Hematopoietic multipotent progenitor cell treated with erythropoietin and hydrocortisone succinate and interleukin-3 and kit ligand, for 17 days (in vitro differentiated cells): ENCODE results near the gene CACNA1F.

Experiments used
- DNase-seq: peaks from one replicate; pipeline ENCODE4 v3.0.0-alpha.2; 2015; ENCODE audit warnings: low spot score

The CACNA1F gene

GRCh38 chrX:49198540-49199314 lies 34.4 kb downstream of the CACNA1F start:
- DNase-seq: no peak

- DNase-seq: no peak
Observed at GRCh38 chrX:49197543-49198087, 35.5 kb downstream of the CACNA1F start.

DNA sequence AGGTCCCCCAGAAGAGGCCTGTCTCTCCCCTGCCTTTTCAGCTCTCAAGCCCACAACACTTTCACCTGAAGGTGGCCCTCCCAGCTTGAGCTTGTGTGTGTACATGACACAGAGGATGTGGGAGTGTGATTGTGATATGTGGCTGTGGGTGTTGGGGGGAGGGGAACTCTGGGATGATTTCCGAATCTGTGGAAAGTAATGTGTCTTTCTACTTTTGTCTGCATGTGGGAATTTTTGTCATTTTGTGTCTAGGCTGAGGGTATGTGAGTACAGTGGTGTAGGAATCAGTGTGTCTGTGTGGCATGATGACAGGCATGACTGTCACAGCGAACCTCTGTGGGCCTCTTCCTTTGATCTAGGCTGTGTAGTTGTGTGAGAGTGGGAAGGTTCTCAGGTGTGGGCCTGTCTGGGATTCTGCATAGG lies 39.6 kb downstream of the CACNA1F start:
- DNase-seq: no peak

GRCh38 chrX:49192722-49193328 lies 40.3 kb downstream of the CACNA1F start:
- peak; percentile 24 for DNase-seq

GRCh38 chrX:49191574-49192011 lies 41.5 kb downstream of the CACNA1F start:
- DNase-seq: no peak

GRCh38 chrX:49190821-49191573 lies 42.1 kb downstream of the CACNA1F start:
- DNase-seq: peak; percentile 91

DNA sequence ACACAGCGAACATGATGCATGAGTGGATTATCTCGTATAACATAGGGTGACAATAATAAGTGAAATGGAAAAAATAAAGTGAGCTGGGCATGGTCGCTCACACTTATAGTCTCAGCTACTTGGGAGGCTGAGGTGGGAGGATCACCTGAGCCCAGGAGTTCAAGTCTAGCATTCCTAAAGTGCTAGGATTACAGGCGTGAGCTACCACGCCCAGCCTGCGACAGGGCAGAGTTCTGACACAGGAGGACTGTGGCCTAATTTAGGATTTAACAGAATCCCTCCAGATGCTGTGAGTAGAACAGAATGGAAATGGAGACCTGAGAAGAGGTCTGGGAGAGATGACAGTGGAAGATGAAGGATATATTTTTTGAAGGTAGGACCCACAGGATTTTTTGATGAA lies 43.5 kb downstream of the CACNA1F start:
- no peak for DNase-seq

GRCh38 chrX:49188468-49189076 lies 44.6 kb downstream of the CACNA1F start:
- no peak for DNase-seq

DNA sequence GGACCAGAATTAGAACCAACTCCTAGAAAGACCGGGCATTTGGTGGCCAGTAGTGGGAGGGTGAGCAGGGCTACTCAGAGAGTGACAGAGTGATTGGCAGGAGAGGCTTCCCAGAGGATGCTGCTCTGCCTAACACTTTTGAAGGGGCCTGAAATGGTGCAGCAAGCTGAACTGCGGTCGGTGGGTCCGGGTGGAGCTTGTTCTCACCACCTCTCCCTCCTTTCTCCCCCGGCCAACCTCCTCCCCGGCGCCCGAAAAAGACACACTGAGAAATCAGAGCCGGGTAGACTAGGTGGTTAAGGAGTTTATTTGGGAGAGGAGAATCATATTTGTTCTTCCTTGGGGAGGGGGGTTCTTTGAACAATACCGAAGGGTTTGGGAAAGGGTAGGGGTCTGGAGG lies 45.6 kb downstream of the CACNA1F start:
- no peak for DNase-seq

DNA sequence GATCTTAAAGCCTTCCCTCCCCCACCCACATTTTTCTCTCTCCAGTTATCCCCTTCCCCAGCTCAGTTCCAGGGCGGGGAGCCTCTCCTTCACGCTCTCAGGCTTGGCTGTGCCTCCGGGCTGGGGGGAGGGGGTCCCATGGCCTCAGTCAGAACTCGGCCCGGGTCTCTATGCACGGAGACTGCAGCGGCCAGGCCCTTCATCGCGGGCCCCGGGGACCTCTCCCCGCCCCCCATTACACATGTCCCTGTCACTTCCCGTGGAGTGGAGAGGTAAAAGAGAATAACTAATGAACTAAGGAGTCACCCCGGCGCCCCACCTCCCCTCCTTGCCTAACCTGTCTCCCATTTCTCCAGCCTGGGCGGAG lies 46.1 kb downstream of the CACNA1F start:
- no peak for DNase-seq

DNA sequence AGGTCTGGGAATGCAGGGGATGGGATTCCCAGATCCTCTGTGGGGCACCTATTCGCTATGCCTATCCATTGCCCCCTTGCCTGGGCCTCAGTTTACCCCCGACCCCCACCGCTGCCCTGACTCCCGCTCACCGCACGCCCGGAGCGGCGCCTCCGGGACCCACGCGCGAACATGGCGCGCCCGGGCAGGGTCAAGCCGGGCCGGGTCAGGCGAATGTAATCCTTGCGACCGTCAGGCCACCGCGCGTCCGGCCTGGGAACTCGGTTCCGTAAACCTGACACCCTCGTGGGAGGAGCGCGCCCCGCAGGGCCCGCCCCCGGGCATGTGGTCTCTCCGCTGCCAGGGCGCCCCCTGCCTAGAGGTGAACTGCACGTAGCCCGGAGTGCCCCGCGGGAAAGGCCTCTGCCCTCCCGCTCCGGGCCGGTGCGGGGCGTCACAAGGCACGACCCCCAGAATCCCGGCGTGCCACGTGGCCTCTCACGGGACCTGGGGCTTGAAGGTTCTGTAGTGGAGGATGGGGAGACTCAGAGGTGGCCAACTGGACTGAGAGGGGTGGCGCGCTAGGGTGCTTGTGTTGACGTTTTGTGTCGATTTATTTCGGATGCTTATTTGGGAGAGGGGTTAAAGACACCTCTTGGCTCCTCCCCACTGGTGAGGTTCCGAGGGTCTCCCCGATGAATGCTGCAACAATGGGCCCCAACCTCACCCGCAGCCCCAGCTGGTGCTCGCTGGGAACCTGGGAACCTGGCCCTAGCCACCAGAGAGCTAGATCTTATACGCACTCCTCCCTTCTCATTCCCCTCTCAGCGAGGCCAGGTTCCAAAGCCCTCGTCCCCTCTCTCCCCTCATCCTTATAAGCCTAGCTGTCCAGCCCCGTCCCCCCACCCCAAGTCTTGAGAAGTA lies 46.8 kb downstream of the CACNA1F start, which contains the start of gene PRICKLE3:
TSS of gene PRICKLE3 (minus strand) at position 249 of the 903 bp plus-strand sequence. CDS start at position 173, 76 bp downstream.
- peak; percentile 44 for DNase-seq

- peak; percentile 75 for DNase-seq
Observed at GRCh38 chrX:49184294-49185281, 48.6 kb downstream of the CACNA1F start.

GRCh38 chrX:49183701-49184281 lies 49.3 kb downstream of the CACNA1F start:
- no peak for DNase-seq

DNA sequence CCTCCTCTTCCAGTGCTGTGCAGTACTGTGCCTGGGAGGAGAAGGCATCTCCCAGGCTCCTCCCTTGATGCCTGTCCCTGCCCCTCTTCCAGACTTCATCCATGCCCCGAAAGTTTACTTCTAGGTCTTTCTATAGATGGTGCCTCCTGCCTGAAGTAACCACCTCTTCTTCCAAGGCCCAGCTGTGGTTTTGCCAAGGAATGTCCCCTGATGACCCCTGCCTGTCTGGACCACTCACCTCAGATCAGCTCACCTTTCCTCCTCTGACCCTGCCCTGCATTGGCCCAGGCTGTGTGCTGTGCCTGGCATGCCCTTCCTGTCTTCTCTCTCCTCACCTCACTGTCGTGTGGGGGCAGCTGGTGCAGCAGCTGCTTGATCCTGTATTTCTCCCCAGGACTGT lies 53.8 kb downstream of the CACNA1F start:
- DNase-seq: no peak

GRCh38 chrX:49178537-49178936 lies 54.6 kb downstream of the CACNA1F start:
- DNase-seq: peak; percentile 14

GRCh38 chrX:49177873-49178480 lies 55.2 kb downstream of the CACNA1F start:
- DNase-seq: peak; percentile 30

- DNase-seq: peak; percentile 90
Observed at GRCh38 chrX:49177338-49177833, 55.8 kb downstream of the CACNA1F start.

GRCh38 chrX:49176421-49177326 lies 56.5 kb downstream of the CACNA1F start:
- peak; percentile 78 for DNase-seq
